Stimulated activated CD4-positive, alpha-beta T cell treated with anti-CD3 and anti-CD28 coated beads, Interleukin-4, amount 100 ng/mL, for 48 hours (primary cell): ENCODE results near the gene TIGD3.
"Not testable (repeated sequence)": the region's sequence is repeated elsewhere in the genome, so short reads cannot be mapped to it uniquely, and the experiment has no call there.

ENCODE experiments used
- DNase-seq, 2 donors: peaks; one replicate each; pipeline ENCODE4 v3.0.0-alpha.2; 2020; ENCODE audit warnings: low read depth in 2 of 2

Gene TIGD3

GRCh38 chr11:65325435-65325834, 29.1 kb upstream of the TIGD3 start:
- no peak for DNase-seq

- no peak for DNase-seq
These were observed 27.5 kb upstream of the TIGD3 start for GRCh38 chr11:65327021-65327420.

- no peak for DNase-seq
These were observed 25.1 kb upstream of the TIGD3 start for GRCh38 chr11:65329478-65329877.

- peak; percentile 85 to 87 for DNase-seq
These were observed 24.6 kb upstream of the TIGD3 start for GRCh38 chr11:65329944-65330403.

GRCh38 chr11:65330544-65330943, 24.0 kb upstream of the TIGD3 start:
- no peak for DNase-seq

- DNase-seq: not testable (repeated sequence)
These were observed 22.0 kb upstream of the TIGD3 start for GRCh38 chr11:65332591-65332990.

- DNase-seq: no peak
These were observed 19.8 kb upstream of the TIGD3 start for GRCh38 chr11:65334696-65335295.

- DNase-seq: no peak
These were observed 15.9 kb upstream of the TIGD3 start for GRCh38 chr11:65338676-65339075.

- DNase-seq: no peak
These were observed 14.3 kb upstream of the TIGD3 start for GRCh38 chr11:65340226-65340625.

- no peak for DNase-seq
These were observed 12.7 kb upstream of the TIGD3 start for GRCh38 chr11:65341856-65342255.

GRCh38 chr11:65351511-65351910, 3.0 kb upstream of the TIGD3 start:
- no peak for DNase-seq

- no peak for DNase-seq
These were observed 1.8 kb upstream of the TIGD3 start for GRCh38 chr11:65352783-65353182.

- no peak for DNase-seq
These were observed 1.2 kb upstream of the TIGD3 start for GRCh38 chr11:65353376-65353775.

GRCh38 chr11:65353900-65354264, 669 bp upstream of the TIGD3 start:
- no peak for DNase-seq

- DNase-seq: peak; percentile 23 to 29
These were observed 643 bp downstream of the TIGD3 start for GRCh38 chr11:65355013-65355775.

GRCh38 chr11:65355776-65356393, 1.3 kb downstream of the TIGD3 start:
- no peak for DNase-seq

GRCh38 chr11:65356394-65356972, 1.9 kb downstream of the TIGD3 start:
- DNase-seq: no peak

GRCh38 chr11:65357856-65358356, 3.4 kb downstream of the TIGD3 start:
- DNase-seq: no peak

GRCh38 chr11:65362320-65362931, 7.9 kb downstream of the TIGD3 start:
- DNase-seq: no peak

GRCh38 chr11:65362966-65363365, 8.4 kb downstream of the TIGD3 start:
- no peak for DNase-seq

- no peak for DNase-seq
These were observed 9.2 kb downstream of the TIGD3 start for GRCh38 chr11:65363770-65364169.

- DNase-seq: no peak
These were observed 11.8 kb downstream of the TIGD3 start for GRCh38 chr11:65366340-65366773.
